HG02970 (cell line): ENCODE data around the gene MACROD2.
A peak's percentile ranks its signal among the peaks of the same experiment; 100 is the strongest.

Source experiments
- ATAC-seq: cut with Tn5 transposase; IDR thresholded peaks from one replicate; pipeline ENCODE4 v1.9.1; 2021; ENCODE audit warnings: mild to moderate bottlenecking, moderate library complexity, moderate number of reproducible peaks; ENCODE audit not compliant: unreplicated experiment, low FRiP score

The MACROD2 gene

DNA sequence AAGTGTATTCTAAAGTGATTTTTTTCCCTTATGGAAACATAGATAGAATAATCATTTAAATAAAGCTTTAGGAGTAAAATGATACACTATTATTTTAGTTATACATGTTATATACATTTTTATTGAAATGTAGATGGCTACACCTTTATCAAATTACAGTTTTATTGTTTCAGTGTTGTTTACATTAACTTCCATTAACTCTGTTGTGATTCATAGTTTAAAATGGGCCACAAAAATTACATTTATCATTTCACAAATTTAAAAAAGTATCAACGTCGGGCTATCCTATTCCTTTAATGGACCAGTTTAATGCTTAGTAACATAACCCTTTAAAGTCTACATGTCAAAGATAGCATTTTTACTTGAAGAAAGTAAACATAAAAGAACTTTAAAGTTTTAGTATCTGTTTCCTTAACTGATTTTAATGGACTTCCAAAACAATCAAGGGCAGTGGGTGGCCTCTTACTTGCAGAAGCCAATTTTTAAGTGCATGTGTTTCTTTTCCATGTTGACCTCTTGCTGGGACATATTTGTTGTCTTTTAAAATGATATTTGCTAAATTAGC is 389.9 kb downstream of the MACROD2 start:
- ATAC-seq = no peak

DNA sequence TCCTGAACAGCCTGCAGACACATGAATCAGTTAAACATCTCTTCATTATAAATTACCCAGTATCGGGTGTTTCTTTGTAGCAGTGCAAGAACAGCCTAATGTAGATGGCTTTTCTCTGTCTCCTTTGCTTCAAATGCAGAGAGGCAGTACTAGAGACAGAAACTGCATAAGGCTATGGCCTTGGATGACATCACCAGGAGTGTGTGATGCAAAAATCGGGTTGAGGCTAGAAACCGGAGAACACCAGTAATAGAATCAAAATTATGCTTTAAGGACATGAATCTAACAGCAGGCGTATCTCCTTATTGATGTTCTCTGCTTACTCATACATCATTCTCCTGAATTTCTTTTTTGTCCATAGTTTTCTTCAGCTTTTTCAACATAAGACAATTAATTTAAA is 391.4 kb downstream of the MACROD2 start:
- no peak for ATAC-seq

DNA sequence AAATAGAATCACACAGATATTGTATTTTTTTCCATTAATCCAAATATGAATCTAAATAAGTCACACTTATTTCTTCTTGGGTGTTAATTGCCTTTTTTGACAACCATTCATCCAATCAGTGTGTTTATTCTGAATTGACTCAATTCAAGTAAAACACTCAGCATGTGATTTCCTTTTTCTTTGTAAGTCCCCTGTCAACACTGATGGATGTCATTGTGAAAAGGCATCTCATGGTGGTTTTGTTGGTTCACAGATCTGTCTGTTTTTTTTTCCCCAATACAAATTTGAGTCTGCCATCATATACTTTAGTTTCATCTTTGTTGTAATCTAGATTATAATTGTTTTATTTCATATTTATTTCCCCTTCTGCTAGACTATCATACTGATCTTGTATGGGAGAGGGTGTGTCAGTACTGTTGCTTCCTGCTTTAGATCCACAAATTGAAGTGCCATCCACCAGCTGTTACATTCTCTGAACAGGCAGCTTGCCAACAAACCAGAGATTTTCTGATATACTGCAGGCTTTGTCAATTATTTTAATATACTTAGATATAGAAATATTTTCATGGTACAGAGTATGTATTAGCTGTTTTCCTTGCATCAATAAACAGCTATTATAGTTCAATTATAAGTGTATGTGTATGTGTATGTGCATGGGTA is 406.3 kb downstream of the MACROD2 start:
- ATAC-seq = no peak

DNA sequence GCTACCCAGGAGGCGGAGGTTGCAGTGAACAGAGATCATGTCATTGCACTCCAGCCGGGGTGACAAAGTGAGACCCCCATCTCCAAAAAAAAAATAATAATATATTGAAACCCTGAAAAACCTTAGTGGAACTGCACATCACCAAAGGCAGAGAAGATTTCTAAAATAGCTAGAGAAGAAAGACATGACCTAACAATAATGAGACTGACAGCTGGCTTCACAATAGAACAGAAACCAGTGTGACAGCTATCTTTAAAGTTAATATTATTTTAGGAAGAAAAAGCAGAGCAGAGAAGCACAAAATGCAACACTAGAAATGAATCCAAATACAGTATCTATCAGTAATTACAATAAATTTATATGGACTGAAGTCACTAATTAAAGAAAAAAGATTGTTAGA is 409.2 kb downstream of the MACROD2 start:
- no peak for ATAC-seq

- ATAC-seq = peak; percentile 67
Observed at GRCh38 chr20:14406495-14406894, 411.2 kb downstream of the MACROD2 start.

DNA sequence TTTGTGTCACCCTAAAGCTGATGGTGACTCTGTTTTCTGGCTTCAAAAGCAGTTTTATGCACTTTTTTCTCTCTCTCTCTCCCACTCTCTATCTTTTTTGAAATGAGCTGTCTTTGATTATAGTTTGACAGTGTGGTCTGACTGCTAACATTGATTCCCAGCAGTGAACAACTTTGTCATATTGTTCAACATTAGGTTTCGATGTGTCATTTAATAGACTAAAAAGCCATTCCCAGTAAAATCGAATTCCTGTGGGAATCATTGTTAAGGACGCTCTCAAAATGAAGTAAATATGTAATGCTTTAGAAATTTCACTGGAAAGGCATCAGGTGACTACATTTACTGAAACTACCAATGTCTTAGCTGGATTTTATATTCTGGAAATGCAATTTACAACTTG is 412.0 kb downstream of the MACROD2 start:
- ATAC-seq = no peak

DNA sequence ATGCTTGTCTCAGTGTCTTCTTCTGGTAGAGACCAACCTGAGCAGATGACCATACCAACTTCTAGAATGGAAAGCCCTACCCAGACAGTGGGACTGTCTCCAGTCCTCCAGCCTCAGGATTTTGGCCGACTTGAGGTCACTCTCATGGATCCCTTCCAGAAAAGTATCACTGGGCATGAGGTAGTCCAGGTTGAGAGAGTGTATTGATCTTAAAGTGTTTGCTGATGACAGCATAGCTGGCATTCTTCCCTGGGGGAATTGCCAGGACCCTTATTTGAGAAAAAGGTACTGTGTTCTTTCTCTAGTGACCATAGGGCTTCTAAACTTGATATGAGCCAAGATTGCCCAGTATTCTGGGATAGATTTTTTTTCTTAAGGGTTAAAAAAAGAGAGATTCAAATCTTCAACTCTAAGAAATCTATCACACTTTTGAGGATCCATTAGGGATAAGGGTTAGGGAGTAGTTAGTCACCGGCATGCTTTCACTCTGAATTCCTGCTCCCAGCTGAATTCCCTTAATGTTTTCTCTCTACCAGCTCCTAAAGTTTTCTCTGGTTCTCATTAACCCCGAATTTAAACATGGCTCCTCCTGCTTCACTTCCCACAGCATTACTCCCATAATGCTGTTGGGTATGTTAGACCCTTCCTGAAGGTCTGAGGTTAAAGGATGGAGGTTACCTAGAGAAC is 415.7 kb downstream of the MACROD2 start:
- ATAC-seq = no peak

DNA sequence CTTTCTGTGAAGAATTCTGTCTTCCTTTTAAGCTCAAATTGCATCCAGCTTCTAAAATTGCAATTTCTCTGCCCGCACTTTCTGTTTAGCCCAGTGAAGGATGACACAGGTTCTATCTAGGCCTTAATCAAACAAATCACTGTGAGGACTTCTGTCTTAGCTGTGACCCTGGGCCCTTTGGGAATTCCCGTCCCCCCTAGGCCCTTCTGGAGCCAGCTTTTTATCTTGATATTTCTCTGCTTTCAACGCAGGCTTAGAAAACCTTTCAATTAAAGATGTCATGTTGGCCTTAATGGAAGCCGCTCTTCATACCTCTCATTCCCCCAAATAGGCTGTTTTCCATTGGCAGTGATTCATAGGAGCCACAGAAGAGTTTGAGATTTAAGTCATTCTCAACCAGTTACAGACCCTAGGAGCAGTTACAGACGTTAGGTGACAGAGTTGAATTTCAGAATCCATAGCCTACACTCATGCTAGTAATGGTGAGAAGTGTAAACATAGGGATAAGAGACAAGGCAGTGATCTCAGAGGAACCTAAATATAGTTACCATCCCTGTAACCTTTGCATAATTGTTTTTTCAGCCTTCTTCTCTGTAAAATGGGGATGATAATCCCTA is 416.9 kb downstream of the MACROD2 start:
- ATAC-seq = no peak

- ATAC-seq = no peak
Observed at GRCh38 chr20:14413835-14414234, 418.5 kb downstream of the MACROD2 start.

- ATAC-seq = no peak
Observed at GRCh38 chr20:14414560-14414959, 419.2 kb downstream of the MACROD2 start.

DNA sequence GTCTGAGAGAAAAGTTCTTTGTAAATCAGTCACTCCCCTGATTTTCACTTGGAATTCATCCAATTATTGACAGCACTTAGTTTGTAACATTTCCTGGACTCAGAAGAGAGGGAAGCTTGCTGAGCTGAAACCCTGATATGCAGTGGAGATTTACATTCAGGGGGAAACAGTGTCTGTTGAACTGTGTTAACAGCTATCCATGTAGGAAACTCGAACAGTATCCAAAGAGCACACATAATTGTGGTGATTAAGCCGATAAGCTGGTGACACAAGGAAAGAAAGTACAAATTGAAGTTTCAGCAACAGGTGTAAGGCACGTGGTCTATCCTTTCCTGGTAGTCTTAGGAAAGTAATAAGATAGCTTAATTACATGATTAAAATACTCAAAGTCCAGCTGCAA is 420.2 kb downstream of the MACROD2 start:
- ATAC-seq = no peak

DNA sequence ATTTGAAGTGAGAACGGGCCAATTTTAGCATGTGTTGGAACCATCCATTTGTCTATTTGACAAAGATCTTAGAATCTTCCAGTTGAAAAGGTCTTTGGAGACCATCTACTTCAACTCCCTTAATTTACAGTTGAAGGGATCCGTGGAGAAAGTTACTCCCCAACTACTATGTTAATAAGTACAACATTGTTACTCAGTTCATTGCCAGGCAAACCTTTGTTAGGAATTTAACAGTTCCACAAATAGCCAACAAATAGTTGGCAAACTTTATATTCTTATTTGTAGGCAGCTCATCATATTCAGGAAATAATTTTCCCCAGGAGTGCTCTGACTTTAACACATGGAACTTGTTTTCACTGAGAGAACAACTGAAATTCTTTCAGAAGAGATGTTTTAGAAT is 423.1 kb downstream of the MACROD2 start:
- ATAC-seq = no peak

- no peak for ATAC-seq
Observed at GRCh38 chr20:14422892-14423291, 427.6 kb downstream of the MACROD2 start.

GRCh38 chr20:14431568-14431967 is 436.3 kb downstream of the MACROD2 start:
- ATAC-seq = no peak

- no peak for ATAC-seq
Observed at GRCh38 chr20:14432085-14432484, 436.8 kb downstream of the MACROD2 start.

DNA sequence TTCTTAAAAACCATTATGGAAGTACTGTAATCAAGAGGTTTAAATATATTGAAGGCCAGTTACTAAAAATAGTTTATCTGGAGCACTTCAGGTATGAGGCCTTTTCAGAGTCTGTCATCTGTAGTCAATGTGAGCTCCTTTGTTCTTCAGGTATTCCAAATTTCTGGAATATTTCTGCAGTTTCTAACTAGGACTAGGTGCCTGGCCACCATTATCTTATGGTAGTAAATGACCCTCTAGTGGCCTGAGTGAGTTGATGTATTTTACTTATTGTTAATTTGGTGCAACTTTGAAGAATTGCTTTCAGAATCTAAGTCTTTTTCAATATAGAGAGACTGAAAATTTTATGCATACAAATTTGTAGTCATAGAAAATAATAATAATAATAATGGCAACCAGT is 437.3 kb downstream of the MACROD2 start:
- no peak for ATAC-seq

DNA sequence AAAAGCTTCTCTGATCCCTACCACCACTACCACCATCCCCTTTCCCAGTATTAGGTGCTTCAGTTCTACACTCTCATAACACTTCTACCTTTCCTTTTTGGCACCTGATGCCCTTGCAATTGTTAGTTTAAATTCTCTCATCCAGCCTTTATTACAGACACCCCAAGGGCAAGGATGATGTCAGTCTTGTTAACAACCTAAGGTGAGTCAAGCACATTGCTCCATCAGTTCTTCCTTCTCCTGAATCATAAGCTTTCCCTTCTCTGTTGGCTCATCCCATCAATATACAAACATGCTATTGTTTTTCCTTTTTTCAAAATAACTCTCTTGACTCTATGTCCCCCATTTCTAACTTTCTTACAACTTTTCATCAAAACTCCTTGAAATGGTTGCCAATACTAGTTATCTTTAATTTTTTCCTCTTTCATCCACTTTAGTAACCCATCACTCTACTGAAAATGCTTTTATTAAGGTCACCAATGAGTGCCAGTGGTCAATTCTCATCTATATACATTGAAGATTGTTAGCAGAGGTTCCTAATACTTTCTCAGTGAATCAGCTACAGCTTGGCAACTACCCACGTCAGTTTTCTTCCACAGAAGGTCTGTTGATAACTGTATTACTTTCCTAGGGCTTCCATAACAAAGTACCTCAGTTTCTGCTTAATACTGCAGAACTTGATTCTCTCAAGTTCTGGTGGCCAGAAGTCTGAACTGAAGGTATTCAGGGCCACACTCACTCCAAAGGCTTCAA is 439.2 kb downstream of the MACROD2 start:
- no peak for ATAC-seq

DNA sequence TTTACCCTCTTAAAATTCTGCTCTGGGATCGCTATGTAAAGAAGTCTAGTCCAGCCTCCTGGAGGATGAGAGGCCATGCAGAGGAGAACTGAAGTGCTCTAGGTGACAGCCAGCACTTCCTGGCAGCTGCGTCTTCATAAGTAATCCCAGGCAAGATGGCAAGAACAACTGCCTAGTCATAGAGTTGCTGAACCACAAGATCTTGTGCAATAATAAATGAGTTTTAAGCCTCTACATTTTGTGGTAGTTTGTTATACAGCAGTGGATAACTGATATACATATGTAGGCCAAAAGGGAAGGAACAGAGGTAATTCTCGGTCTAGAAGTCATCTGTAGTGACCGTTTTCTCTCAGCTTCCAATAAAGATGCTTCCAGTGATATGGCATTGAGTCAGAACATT is 445.9 kb downstream of the MACROD2 start:
- ATAC-seq = no peak

- ATAC-seq = no peak
Observed at GRCh38 chr20:14444106-14444505, 448.8 kb downstream of the MACROD2 start.

GRCh38 chr20:14445310-14445709 is 450.0 kb downstream of the MACROD2 start:
- ATAC-seq = no peak

DNA sequence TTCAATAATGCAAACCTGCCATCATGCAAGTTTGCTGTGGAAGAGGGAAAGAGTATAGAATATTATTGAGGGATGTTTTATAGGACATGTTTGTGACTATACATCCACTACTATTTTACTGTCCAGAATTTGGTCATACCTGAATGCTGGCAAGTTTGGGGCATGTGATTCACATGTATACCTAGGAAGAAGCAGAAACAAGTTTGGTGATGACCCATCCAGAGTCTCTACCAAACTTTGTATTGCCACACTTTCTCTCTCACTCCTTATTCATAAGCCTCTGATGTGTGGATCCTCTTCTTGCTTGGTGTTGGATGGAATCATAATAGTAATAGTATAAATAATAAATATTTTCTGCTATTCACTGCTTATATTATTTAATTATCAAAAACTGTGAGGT is 450.6 kb downstream of the MACROD2 start:
- ATAC-seq = no peak
